Mesenchymal stem cell (in vitro differentiated cells and primary cell): Measurements from ENCODE around the gene PYGO1.
A peak's percentile ranks its signal among the peaks of the same experiment; 100 is the strongest.

Source experiments
- DNase-seq: peaks from one replicate; pipeline ENCODE4 v3.0.0-alpha.2; 2013
- H2AFZ ChIP-seq: one replicate; pipeline ENCODE4 v1.6.1; 2013; ENCODE audit warnings: low read depth, mild to moderate bottlenecking, control low read depth, inconsistent platforms, low read length, moderate library complexity
- H2AK5ac ChIP-seq: 2 replicates; pipeline ENCODE4 v1.6.1; 2013; ENCODE audit warnings: low read length, moderate library complexity, mild to moderate bottlenecking, inconsistent platforms; ENCODE audit not compliant: severe bottlenecking
- H2BK120ac ChIP-seq: one replicate; pipeline ENCODE4 v1.6.1; 2013; ENCODE audit warnings: low read depth, mild to moderate bottlenecking, inconsistent platforms, low read length, moderate library complexity
- H2BK12ac ChIP-seq, 2 experiments: one replicate each; pipeline ENCODE4 v1.6.1; 2013; ENCODE audit warnings: inconsistent platforms in 2 of 2, low read length in 2 of 2, mild to moderate bottlenecking in 2 of 2, moderate library complexity in 2 of 2, control low read depth in 1 of 2
- H2BK15ac ChIP-seq: one replicate; pipeline ENCODE4 v1.6.1; 2013; ENCODE audit warnings: mild to moderate bottlenecking, low read depth, inconsistent platforms; ENCODE audit not compliant: poor library complexity, severe bottlenecking
- H2BK5ac ChIP-seq: 2 replicates; pipeline ENCODE4 v1.6.1; 2013; ENCODE audit warnings: low read depth, mild to moderate bottlenecking, low read length, control low read depth, inconsistent platforms; ENCODE audit not compliant: poor library complexity, severe bottlenecking
- H3K14ac ChIP-seq, 2 experiments: one replicate each; pipeline ENCODE4 v1.6.1; 2013; ENCODE audit warnings: inconsistent platforms in 2 of 2, low read length in 2 of 2, control low read depth in 1 of 2, mild to moderate bottlenecking in 1 of 2, moderate library complexity in 1 of 2
- H3K18ac ChIP-seq, 2 experiments: one replicate each; pipeline ENCODE4 v1.6.1; 2013; ENCODE audit warnings: inconsistent platforms in 2 of 2, low read length in 2 of 2, control low read depth in 1 of 2, low read depth in 1 of 2, mild to moderate bottlenecking in 1 of 2
- H3K23ac ChIP-seq, 2 experiments: one replicate each; pipeline ENCODE4 v1.6.1; 2013; ENCODE audit warnings: inconsistent platforms in 2 of 2, low read length in 2 of 2, mild to moderate bottlenecking in 2 of 2, moderate library complexity in 2 of 2, control low read depth in 1 of 2
- H3K27ac ChIP-seq: 2 replicates; pipeline ENCODE4 v1.5.1; 2013; ENCODE audit warnings: mild to moderate bottlenecking, moderate library complexity, low read length, control low read depth, inconsistent platforms; ENCODE audit not compliant: poor library complexity, severe bottlenecking
- H3K27me3 ChIP-seq, 2 experiments: 2 replicates each; pipeline versions ENCODE4 v1.6.1 to v1.7.0; 2013; ENCODE audit warnings: low read length in 2 of 2, mild to moderate bottlenecking in 2 of 2, moderate library complexity in 2 of 2, control low read depth in 1 of 2, inconsistent platforms in 1 of 2; ENCODE audit not compliant: control insufficient read depth in 1 of 2, insufficient read depth in 1 of 2
- H3K36me3 ChIP-seq, 2 experiments: 2 replicates each; pipeline versions ENCODE4 v1.6.1 to v1.7.0; 2013; ENCODE audit warnings: low read length in 2 of 2, control low read depth in 1 of 2, inconsistent platforms in 1 of 2, low read depth in 1 of 2, mild to moderate bottlenecking in 1 of 2; ENCODE audit not compliant: insufficient read depth in 2 of 2, control insufficient read depth in 1 of 2
- H3K4ac ChIP-seq, 2 experiments: one replicate each; pipeline ENCODE4 v1.6.1; 2013; ENCODE audit warnings: inconsistent platforms in 2 of 2, low read length in 2 of 2, mild to moderate bottlenecking in 2 of 2, moderate library complexity in 2 of 2, control low read depth in 1 of 2, low read depth in 1 of 2
- H3K4me1 ChIP-seq: 2 replicates; pipeline ENCODE4 v1.6.1; 2013; ENCODE audit warnings: low read depth, low read length, control low read depth; ENCODE audit not compliant: control insufficient read depth, insufficient read depth
- H3K4me2 ChIP-seq: 2 replicates; pipeline ENCODE4 v1.6.1; 2013; ENCODE audit warnings: low read length, mild to moderate bottlenecking, inconsistent platforms; ENCODE audit not compliant: poor library complexity, severe bottlenecking
- H3K4me3 ChIP-seq, 2 experiments: 2 replicates each; pipeline versions ENCODE4 v1.5.1 to v1.7.0; 2013; ENCODE audit warnings: low read length in 2 of 2, mild to moderate bottlenecking in 2 of 2, control low read depth in 1 of 2, low read depth in 1 of 2; ENCODE audit not compliant: insufficient read depth in 1 of 2
- H3K79me1 ChIP-seq: replicated peaks from 2 replicates; pipeline ENCODE4 v1.6.1; 2013; ENCODE audit warnings: mild to moderate bottlenecking, control low read depth, low read length, inconsistent platforms; ENCODE audit not compliant: poor library complexity, severe bottlenecking
- H3K9ac ChIP-seq: 2 replicates; pipeline ENCODE4 v1.7.0; 2013; ENCODE audit warnings: mild to moderate bottlenecking, low read length, moderate library complexity
- H3K9me3 ChIP-seq: 2 replicates; pipeline ENCODE4 v1.7.0; 2013; ENCODE audit warnings: mild to moderate bottlenecking, low read length; ENCODE audit not compliant: control insufficient read depth
- H4K8ac ChIP-seq: one replicate; pipeline ENCODE4 v1.6.1; 2013; ENCODE audit warnings: inconsistent platforms, mild to moderate bottlenecking, low read length, moderate library complexity
- H4K91ac ChIP-seq: one replicate; pipeline ENCODE4 v1.6.1; 2013; ENCODE audit warnings: mild to moderate bottlenecking, low read length, inconsistent platforms
- WGBS: methylation state at CpG from one replicate; pipeline ENCODE4 v1.1.7; 2013; ENCODE audit warnings: mixed read lengths; 5-methylcytosine and 5-hydroxymethylcytosine counted together

PYGO1 gene

DNA sequence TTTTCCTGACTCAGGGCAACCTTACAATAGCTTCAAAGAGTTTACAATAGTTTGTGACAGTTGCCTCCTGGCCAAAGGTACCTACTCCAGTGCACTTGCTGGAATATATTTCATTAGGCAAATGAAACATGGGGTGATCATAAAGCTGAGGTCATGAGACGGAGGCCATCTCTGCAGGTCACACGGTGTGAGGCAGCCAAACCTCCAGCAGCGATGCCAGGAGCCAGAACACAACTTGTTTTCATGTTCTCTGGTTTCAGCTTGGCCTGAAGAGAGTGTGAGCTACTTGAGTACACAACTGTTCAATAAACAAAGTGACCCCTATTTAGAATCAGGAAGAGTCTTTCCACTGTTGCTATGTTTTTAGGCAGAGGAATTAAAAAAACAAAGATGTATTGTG, 42.7 kb upstream of the PYGO1 start:
- Histone ChIP-seq H3K4me3 (no peak overlapping the region), H3K36me3 (peaks cover 0 to 5% of the 10 kb centered on the region in 2 experiments), H3K9me3 (no peaks in the 10 kb centered on the region), H3K9ac (no peak overlapping the region), H3K23ac (no peak overlapping the region), H3K4me2 (no peak overlapping the region), H3K18ac (no peak overlapping the region), H2BK120ac (no peak overlapping the region), H3K4ac (no peak overlapping the region), H3K27ac (no peak overlapping the region), H3K79me1 (no peaks in the 10 kb centered on the region), H3K27me3 (no peaks in the 10 kb centered on the region), H2BK15ac (no peak overlapping the region), H3K14ac (no peak overlapping the region), H2AK5ac (no peak overlapping the region), H2BK5ac (no peak overlapping the region), H2BK12ac (no peak overlapping the region), H2AFZ (no peak overlapping the region), H3K4me1 (peaks cover 4% of the 10 kb centered on the region), H4K8ac (no peak overlapping the region), H4K91ac (no peak overlapping the region)
- 74% methylated on average over 3 of the region's 3 CpGs for WGBS
- peak; percentile 19 for DNase-seq

DNA sequence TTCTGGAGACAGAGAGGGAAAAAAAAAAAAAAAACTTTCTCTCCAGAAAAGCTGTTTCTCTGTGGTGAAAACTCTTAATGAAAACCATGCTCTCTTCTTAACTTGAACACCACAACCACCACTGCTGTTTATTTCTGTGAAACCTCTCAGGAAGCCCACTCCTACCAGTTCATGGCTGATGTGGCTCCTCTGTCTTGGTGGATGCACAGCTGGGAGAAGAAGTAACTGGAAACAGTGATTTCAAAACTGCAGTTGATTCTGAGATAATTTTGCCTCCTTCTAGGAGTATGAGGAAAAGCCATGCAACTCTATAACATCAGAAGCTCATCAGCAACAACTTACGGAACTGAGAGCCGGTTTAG, 40.2 kb upstream of the PYGO1 start:
- H3K18ac ChIP-seq: no peak overlapping the region
- no peak overlapping the region for H3K4me3 ChIP-seq
- no peak overlapping the region for H2BK12ac ChIP-seq
- H3K14ac ChIP-seq: no peak overlapping the region
- 89% methylated on average over 1 of the region's 2 CpGs for WGBS
- H3K27ac ChIP-seq: no peak overlapping the region
- H3K36me3 ChIP-seq: peaks cover 0 to 7% of the 10 kb centered on the region in 2 experiments
- H2BK5ac ChIP-seq: no peak overlapping the region
- no peak overlapping the region for H3K9ac ChIP-seq
- H4K91ac ChIP-seq: no peak overlapping the region
- no peak overlapping the region for H3K4ac ChIP-seq
- no peaks in the 10 kb centered on the region for H3K27me3 ChIP-seq
- peak; percentile 29 for DNase-seq
- H3K9me3 ChIP-seq: no peaks in the 10 kb centered on the region
- no peak overlapping the region for H4K8ac ChIP-seq
- no peak overlapping the region for H2AFZ ChIP-seq
- H3K79me1 ChIP-seq: no peaks in the 10 kb centered on the region
- H3K4me2 ChIP-seq: no peak overlapping the region
- H3K4me1 ChIP-seq: peaks cover 4% of the 10 kb centered on the region
- no peak overlapping the region for H2AK5ac ChIP-seq
- H3K23ac ChIP-seq: no peak overlapping the region
- H2BK15ac ChIP-seq: no peak overlapping the region
- peak overlapping the region; percentile 64 for H2BK120ac ChIP-seq

DNA sequence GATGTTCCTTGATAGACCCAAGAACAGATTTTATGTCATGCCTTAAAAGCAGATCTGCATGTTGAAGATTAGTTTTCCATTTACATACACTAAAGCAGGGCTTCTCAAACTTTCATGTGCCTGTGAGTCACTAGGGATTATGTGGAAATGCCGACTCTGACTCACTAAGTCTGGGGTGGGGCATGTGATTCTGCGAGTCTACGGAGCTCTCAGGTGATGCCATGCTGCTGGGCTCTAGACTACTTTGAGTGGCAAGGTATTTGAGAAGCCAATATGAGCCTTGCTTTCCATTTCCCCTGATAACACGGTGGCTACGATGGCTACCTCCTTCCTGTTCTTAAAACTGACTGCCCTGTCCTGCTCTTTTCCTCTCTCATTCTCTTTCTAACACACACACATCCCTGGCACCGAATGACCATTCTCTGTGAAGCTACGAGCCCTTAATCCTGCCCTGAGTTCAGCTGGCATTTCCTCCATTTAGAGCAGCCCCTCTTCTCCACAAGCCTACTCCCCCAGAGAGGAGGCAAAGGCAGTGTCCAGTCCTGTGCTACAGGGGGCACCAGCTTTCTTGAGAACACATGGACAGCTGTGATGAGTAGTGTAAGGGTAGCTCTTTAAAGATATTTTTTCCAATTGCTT, 39.7 kb upstream of the PYGO1 start:
- H3K4me3 ChIP-seq: peak overlapping the region in 1 of 2 experiments; percentile 16
- DNase-seq: peak; percentile 92
- peak overlapping the region; percentile 64 for H2BK120ac ChIP-seq
- no peak overlapping the region for H3K27ac ChIP-seq
- H3K4me1 ChIP-seq: peaks cover 4% of the 10 kb centered on the region
- H3K79me1 ChIP-seq: no peaks in the 10 kb centered on the region
- no peak overlapping the region for H2BK15ac ChIP-seq
- peak overlapping the region; percentile 34 for H4K91ac ChIP-seq
- no peak overlapping the region for H3K4ac ChIP-seq
- H3K9ac ChIP-seq: peak overlapping the region; percentile 36
- H2BK12ac ChIP-seq: peak overlapping the region in 1 of 2 experiments; percentile 38
- 65% methylated on average over 7 of the region's 7 CpGs for WGBS
- H3K18ac ChIP-seq: peak overlapping the region; percentile 37 to 86
- H4K8ac ChIP-seq: peak overlapping the region; percentile 75
- no peaks in the 10 kb centered on the region for H3K9me3 ChIP-seq
- H3K23ac ChIP-seq: peak overlapping the region in 1 of 2 experiments; percentile 74
- no peak overlapping the region for H2AFZ ChIP-seq
- peak overlapping the region; percentile 79 for H2AK5ac ChIP-seq
- no peaks in the 10 kb centered on the region for H3K27me3 ChIP-seq
- no peak overlapping the region for H3K4me2 ChIP-seq
- H2BK5ac ChIP-seq: no peak overlapping the region
- peaks cover 0 to 7% of the 10 kb centered on the region in 2 experiments for H3K36me3 ChIP-seq
- H3K14ac ChIP-seq: peak overlapping the region in 1 of 2 experiments; percentile 64

DNA sequence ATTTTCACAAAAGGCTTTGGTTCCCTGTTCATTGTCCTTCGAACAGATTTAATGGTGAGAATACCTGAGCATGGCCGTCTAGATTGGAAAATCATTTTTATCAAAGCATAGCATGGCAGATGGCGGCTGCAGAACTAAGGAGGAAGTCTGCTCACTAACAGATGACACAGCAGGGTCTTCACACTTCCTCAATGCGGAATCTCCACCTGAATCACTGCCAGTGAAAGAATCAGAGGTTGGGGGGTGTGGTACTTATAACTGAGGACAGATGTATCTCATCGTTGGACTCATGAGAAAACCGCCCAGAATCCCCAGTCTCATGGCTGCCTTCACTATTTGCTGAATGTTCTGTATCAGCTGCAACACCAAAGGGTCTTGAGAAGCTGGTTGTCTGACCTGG, 31.6 kb upstream of the PYGO1 start:
- 92% methylated on average over 6 of the region's 6 CpGs for WGBS
- H4K8ac ChIP-seq: no peak overlapping the region
- H3K4me2 ChIP-seq: no peak overlapping the region
- no peak overlapping the region for H3K4ac ChIP-seq
- H2BK15ac ChIP-seq: no peak overlapping the region
- H2AK5ac ChIP-seq: no peak overlapping the region
- H2BK12ac ChIP-seq: no peak overlapping the region
- H2BK5ac ChIP-seq: no peak overlapping the region
- no peaks in the 10 kb centered on the region for H3K36me3 ChIP-seq
- no peak overlapping the region for H2AFZ ChIP-seq
- H3K4me1 ChIP-seq: no peaks in the 10 kb centered on the region
- no peak overlapping the region for H2BK120ac ChIP-seq
- H3K18ac ChIP-seq: no peak overlapping the region
- H3K4me3 ChIP-seq: no peak overlapping the region
- H3K9me3 ChIP-seq: no peaks in the 10 kb centered on the region
- H3K23ac ChIP-seq: no peak overlapping the region
- no peaks in the 10 kb centered on the region for H3K27me3 ChIP-seq
- H3K14ac ChIP-seq: no peak overlapping the region
- H3K27ac ChIP-seq: no peak overlapping the region
- no peak overlapping the region for H3K9ac ChIP-seq
- no peak overlapping the region for H4K91ac ChIP-seq
- DNase-seq: no peak
- no peaks in the 10 kb centered on the region for H3K79me1 ChIP-seq
